Upper lobe of right lung (tissue), 1 donor: ENCODE measurements around the gene FAM228B. TPM values are rescaled to one million over a fixed set of nuclear protein-coding genes. Genes with fewer than 3 reads are reported as not detected.
A peak's percentile ranks its signal among the peaks of the same experiment; 100 is the strongest.
"Not testable (repeated sequence)": the region's sequence is repeated elsewhere in the genome, so short reads cannot be mapped to it uniquely, and the experiment has no call there.

Experiments used
- ATAC-seq: fragments of 200-7000 bp; cut with Tn5 transposase; one replicate; pipeline ENCODE4 v1.9.1; 2020; ENCODE audit warnings: mild to moderate bottlenecking, moderate library complexity
- DNase-seq: peaks from one replicate; pipeline ENCODE4 v3.0.0-alpha.2; 2020
- H3K27ac ChIP-seq: fragments of 200-600 bp; one replicate; pipeline ENCODE4 v1.8.0; 2022
- H3K27me3 ChIP-seq: fragments of 200-600 bp; one replicate; pipeline ENCODE4 v1.8.0; 2022; ENCODE audit warnings: mild to moderate bottlenecking
- H3K36me3 ChIP-seq: fragments of 200-600 bp; one replicate; pipeline ENCODE4 v1.8.0; 2022
- H3K4me1 ChIP-seq: fragments of 200-600 bp; one replicate; pipeline ENCODE4 v1.8.0; 2022
- H3K4me3 ChIP-seq: fragments of 200-600 bp; one replicate; pipeline ENCODE4 v1.8.0; 2022; ENCODE audit warnings: mild to moderate bottlenecking
- H3K9me3 ChIP-seq: fragments of 200-600 bp; one replicate; pipeline ENCODE4 v1.8.0; 2022
- intact Hi-C: fragments of 100-400 bp; cut with DNase I; formaldehyde crosslinking; loops from one replicate; pipeline ENCODE4 v1.11.0; 2022
- total RNA-seq: library from RNA; stranded (reverse); fragmentation: NEBNext Ultra II Directional; extraction: Animal tissue kit (Norgen Biotek cat#: 25700); gene quantifications from one replicate; pipeline ENCODE4 v1.2.1, GENCODE V29; 2021
- TF ChIP-seq, protein P1 (sequence below): fragments of 200-600 bp; IDR thresholded peaks from one replicate; pipeline ENCODE4 v1.8.0; 2022; ENCODE audit warnings: antibody characterized with exemption
- donor health status: DM: no; HTN: yes; CAD: no; lungs with severe emphysema.

The FAM228B gene
- total RNA-seq, 1 donor from 2014 or later: 28.4 TPM

GRCh38 chr2:24107336-24107735 lies 15.9 kb upstream of the FAM228B start:
- no peak for ATAC-seq
- Histone ChIP-seq H3K27ac (no peak overlapping the region), H3K27me3 (no peaks in the 10 kb centered on the region), H3K4me3 (no peak overlapping the region), H3K4me1 (no peaks in the 10 kb centered on the region), H3K36me3 (no peaks in the 10 kb centered on the region), H3K9me3 (no peaks in the 10 kb centered on the region)
- DNase-seq: no peak
- intact Hi-C loops: no loop called here
- TF ChIP-seq, protein P1, sequence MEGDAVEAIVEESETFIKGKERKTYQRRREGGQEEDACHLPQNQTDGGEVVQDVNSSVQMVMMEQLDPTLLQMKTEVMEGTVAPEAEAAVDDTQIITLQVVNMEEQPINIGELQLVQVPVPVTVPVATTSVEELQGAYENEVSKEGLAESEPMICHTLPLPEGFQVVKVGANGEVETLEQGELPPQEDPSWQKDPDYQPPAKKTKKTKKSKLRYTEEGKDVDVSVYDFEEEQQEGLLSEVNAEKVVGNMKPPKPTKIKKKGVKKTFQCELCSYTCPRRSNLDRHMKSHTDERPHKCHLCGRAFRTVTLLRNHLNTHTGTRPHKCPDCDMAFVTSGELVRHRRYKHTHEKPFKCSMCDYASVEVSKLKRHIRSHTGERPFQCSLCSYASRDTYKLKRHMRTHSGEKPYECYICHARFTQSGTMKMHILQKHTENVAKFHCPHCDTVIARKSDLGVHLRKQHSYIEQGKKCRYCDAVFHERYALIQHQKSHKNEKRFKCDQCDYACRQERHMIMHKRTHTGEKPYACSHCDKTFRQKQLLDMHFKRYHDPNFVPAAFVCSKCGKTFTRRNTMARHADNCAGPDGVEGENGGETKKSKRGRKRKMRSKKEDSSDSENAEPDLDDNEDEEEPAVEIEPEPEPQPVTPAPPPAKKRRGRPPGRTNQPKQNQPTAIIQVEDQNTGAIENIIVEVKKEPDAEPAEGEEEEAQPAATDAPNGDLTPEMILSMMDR: no peak

GRCh38 chr2:24109431-24109830 lies 13.8 kb upstream of the FAM228B start:
- DNase-seq, H3K36me3 ChIP-seq, H3K4me1 ChIP-seq, H3K9me3 ChIP-seq, H3K27me3 ChIP-seq, intact Hi-C loops, ATAC-seq, H3K27ac ChIP-seq, H3K4me3 ChIP-seq: not testable (repeated sequence)

- peak; percentile 48 for ATAC-seq
- H3K27ac ChIP-seq: no peak overlapping the region
- H3K9me3 ChIP-seq: no peaks in the 10 kb centered on the region
- H3K4me3 ChIP-seq: no peak overlapping the region
- H3K36me3 ChIP-seq: no peaks in the 10 kb centered on the region
- no peak for DNase-seq
- intact Hi-C loops: no loop called here
- TF ChIP-seq, protein P1: no peak
- no peaks in the 10 kb centered on the region for H3K27me3 ChIP-seq
- H3K4me1 ChIP-seq: no peaks in the 10 kb centered on the region
Observed at GRCh38 chr2:24110660-24111303, 12.5 kb upstream of the FAM228B start.

DNA sequence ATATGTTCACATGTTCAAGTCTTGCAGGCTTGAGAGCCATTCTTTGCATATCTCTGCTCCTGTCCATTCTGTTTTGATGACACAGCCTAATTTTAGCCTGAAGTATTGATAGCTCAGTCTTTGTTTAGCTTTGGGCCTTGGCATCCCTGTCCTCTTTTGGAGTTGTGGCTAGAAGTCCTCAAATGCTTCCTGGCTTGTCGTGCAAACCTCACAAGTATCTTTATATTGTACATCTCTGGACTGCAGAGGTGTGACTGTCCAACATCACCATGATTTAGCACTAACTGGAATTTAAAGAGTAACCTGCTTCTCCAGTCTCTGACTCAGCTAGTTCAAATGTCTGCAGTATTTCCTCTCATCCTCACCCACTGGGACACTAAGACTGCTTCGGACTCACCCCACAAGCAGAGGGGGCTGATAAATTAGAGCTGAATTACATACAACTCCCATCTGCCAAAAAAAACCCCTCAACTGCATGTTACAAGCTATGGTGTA lies 11.8 kb upstream of the FAM228B start:
- Histone ChIP-seq H3K9me3 (no peaks in the 10 kb centered on the region), H3K36me3 (no peaks in the 10 kb centered on the region), H3K4me1 (no peaks in the 10 kb centered on the region), H3K27ac (no peak overlapping the region), H3K27me3 (no peaks in the 10 kb centered on the region), H3K4me3 (no peak overlapping the region)
- no peak for DNase-seq
- TF ChIP-seq, protein P1: no peak
- intact Hi-C loops: no loop called here
- peak; percentile 47 for ATAC-seq

DNA sequence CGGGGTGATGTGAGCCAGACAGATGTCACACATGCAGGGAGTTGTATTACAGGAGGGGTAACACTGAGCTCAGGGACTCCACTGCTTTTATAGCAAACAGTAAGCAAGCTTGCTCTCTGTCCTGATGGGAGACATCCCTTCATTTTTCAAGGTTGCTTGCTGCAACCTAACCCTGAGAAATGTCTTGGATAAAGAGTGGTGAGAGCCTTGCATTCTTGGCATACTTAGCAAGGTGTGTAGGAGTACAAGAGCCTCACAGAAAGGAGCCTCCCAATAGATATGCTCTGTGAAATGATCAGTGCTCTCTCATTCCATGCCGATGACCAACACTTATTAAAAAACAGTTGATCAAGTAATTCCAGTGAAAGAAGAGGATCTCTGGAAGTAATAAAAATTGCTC lies 8.2 kb upstream of the FAM228B start:
- TF ChIP-seq, protein P1: no peak
- Histone ChIP-seq H3K4me1 (no peaks in the 10 kb centered on the region), H3K36me3 (no peaks in the 10 kb centered on the region), H3K9me3 (no peaks in the 10 kb centered on the region), H3K4me3 (no peak overlapping the region), H3K27ac (no peak overlapping the region), H3K27me3 (no peaks in the 10 kb centered on the region)
- DNase-seq (no peak), ATAC-seq (no peak)
- intact Hi-C loops: no loop called here

DNA sequence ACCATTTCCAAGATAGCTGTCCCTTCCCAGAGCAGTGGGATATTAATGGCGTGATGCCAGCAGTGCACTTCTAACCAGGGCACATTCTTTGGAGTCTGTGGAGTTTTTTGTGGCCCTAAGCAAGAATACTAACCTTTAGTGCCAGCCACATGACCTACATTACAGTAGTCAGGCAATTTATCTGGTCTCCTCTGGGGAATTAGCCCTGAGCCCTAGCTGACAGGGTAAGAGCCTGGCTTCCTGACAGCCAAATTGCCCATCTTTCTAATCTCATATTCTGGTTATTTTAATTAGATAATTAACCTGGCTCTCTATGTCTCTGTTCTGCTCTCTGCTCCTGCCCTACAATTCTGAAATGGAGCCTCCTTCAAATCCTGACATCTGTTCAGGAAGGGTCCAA lies 5.4 kb upstream of the FAM228B start:
- intact Hi-C loops: no loop called here
- H3K27ac ChIP-seq: no peak overlapping the region
- ATAC-seq (no peak), DNase-seq (no peak)
- H3K4me1 ChIP-seq: no peaks in the 10 kb centered on the region
- no peaks in the 10 kb centered on the region for H3K9me3 ChIP-seq
- TF ChIP-seq, protein P1: no peak
- no peaks in the 10 kb centered on the region for H3K36me3 ChIP-seq
- no peak overlapping the region for H3K4me3 ChIP-seq
- no peaks in the 10 kb centered on the region for H3K27me3 ChIP-seq
